ENCODE results near the gene OR13H1.
"Not testable (repeated sequence)": the region's sequence is repeated elsewhere in the genome, so short reads cannot be mapped to it uniquely, and the experiment has no call there.

Gene OR13H1

DNA sequence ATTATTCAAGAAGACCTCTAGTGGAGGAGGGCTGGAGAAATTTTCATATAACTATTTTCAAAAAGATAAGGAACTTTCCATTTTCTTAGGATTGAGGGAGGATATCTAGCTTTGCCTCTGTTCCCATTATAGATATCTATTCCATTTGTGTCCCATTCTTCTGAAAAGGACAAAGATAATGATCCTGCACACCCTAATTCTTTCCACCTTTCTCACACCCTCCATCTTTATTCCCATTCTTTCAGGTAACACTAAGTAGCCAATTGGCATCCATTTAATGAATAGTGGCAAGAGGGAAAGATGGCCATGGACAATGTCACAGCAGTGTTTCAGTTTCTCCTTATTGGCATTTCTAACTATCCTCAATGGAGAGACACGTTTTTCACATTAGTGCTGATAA, at the start of gene OR13H1:
TSS of gene OR13H1 (plus strand) at position 301 of the 400 bp plus-strand sequence. CDS start at position 301, 0 bp downstream.
- DNase-seq (ENCODE audit: low read depth, low spot score), result no peak

DNA sequence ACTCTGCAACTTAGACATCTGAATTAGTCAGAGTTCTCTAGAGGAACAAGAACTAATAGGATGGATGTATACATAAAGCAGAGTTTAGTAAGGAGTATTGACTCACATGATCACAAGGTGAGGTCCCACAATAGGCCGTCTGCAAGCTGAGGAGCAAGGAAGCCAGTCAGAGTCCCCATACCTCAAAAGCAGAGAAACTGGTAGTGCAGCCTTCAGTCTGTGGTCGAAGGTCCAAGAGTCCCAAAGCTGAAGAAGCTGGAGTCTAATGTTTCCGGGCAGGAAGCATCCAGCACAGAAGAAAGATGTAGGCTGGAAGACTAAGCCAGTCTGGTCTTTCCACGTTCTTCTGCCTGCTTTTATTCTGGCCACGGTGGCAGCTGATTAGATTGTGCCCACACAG, 42.3 kb upstream of the OR13H1 start:
- DNase-seq (ENCODE audit: low read depth, low spot score), result not testable (repeated sequence)

DNA sequence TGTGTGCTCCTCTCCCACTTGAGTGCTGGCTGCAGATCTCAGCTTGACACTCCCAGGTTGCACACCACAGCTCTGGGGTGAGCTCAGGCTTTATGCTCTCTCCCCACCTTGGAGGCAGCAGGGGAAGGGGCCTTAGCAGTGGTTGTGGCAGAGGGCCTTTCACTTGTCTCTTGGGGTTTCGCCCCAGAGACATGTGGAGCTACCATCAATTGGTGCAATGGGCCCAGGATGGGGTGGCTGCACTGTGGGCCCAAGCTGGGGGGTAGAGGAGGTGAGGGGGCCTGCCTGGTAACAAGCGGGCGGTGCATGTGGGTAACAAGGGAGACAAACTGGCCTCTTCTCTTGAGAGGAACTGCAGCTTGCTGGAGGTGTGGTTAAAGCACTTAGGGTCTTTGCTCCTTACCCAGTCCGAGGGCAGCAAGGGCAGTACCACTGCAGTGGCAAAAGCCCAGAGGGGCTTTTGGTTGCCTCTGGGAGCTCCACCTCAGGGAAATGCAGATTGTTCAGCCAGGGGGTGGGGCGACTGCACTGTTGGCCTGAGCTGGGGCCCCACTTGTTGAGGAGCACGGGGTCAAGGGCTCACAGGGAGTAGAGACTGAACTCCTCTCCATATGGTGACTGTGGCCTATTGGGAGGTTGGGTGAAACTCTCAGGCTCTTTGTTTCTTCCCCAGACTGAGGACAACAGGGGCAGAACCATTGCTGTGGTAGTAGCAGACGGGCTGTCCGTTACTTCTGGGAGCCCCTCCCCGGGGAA, 30.5 kb upstream of the OR13H1 start:
- no peak for DNase-seq (ENCODE audit: low read depth, low spot score)

GRCh38 chrX:131521824-131522223, 22.1 kb upstream of the OR13H1 start:
- no peak for DNase-seq (ENCODE audit: low read depth, low spot score)

DNA sequence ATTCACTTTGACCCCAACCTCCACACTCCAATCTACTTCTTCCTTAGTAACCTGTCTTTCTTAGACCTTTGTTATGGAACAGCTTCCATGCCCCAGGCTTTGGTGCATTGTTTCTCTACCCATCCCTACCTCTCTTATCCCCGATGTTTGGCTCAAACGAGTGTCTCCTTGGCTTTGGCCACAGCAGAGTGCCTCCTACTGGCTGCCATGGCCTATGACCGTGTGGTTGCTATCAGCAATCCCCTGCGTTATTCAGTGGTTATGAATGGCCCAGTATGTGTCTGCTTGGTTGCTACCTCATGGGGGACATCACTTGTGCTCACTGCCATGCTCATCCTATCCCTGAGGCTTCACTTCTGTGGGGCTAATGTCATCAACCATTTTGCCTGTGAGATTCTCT, 344 bp downstream of the OR13H1 start:
- no peak for DNase-seq (ENCODE audit: low read depth, low spot score)

DNA sequence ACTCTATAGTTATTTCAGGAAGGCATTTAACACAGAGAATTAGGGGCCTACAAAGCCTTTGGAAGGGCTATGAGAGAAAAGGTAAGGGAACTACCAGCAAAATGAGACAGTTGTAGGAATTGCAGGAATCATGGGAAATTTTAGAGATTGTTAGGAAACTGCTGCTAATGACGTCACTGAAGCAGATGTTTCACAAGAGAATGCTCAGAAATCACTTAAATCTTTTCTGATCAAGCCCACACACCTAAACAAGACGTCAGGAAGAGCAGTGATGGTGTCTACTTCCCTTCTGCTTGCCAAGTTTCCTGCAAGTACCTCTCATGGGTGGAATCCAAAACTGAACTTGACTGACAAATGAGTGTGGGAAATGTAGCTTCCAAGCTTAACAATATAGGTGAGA, 5.1 kb downstream of the OR13H1 start:
- no peak for DNase-seq (ENCODE audit: low read depth, low spot score)

GRCh38 chrX:131552453-131552852, 8.6 kb downstream of the OR13H1 start:
- DNase-seq (ENCODE audit: low read depth, low spot score), result not testable (repeated sequence)

DNA sequence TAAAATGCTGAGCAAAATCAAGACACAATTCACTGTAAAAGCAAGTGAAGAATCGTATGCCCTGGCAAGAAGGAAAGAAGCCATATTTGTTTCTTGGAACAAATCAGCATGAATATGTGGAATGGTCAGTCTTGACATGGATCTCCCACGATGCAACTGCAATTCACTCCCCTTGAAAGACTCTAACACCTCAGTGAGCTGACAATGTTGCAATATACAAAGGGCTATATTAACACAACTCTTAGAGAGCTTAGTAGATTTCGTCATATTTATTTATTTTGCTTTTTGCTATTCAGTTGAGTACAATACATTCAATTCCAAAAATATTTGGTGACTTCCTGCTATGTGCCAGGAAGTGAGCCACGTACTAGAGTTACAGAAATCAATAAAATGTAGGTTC, 14.7 kb downstream of the OR13H1 start:
- DNase-seq (ENCODE audit: low read depth, low spot score), result no peak

DNA sequence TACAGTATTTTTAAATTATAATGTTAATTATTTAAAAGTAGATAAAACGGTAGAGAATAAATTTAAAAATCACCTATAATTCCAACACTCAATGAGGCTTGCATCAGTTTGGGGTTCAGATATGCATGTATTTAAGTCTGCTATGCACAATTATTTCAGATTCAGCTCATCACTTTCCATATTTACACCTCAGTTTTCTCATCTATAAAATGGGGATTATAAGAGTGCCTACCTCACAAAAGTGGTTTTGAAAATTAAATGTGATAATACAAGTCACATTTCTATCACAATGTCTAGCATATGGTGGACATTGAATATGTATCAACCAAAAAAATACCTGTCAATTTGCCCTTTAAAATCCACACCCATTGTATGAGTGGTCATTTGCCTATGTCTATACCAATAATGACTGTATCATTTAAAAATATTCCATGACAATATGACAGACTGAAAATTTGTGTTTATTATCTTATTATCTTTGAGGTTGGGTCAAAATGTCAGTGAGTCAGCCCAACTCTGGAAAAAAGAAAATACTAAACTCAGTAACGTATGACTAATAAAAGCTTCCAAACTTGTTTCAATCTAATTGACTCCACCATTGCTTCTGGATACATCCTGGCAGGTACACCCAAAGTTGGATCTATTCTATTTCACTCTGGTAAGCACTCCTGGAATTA, 20.8 kb downstream of the OR13H1 start:
- DNase-seq (ENCODE audit: low read depth, low spot score), result no peak

DNA sequence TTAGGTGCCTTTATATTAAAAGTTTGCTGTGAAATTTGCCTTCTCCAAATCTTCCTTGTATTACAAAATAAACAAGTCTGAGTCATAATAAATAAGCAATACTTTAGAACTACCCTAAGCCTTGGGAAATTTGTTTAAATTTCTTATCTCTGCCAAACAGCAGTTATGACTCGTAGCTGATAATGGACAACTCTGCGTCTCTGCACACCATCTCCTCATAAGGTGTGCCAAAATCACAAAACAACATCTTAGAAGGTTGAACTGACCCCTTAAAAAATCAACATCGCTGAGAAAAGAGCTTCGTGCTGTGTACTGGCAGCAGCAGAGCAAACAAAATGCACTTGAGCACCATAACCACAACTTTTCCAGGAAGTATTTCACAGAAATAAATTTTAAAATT, 22.0 kb downstream of the OR13H1 start:
- no peak for DNase-seq (ENCODE audit: low read depth, low spot score)

DNA sequence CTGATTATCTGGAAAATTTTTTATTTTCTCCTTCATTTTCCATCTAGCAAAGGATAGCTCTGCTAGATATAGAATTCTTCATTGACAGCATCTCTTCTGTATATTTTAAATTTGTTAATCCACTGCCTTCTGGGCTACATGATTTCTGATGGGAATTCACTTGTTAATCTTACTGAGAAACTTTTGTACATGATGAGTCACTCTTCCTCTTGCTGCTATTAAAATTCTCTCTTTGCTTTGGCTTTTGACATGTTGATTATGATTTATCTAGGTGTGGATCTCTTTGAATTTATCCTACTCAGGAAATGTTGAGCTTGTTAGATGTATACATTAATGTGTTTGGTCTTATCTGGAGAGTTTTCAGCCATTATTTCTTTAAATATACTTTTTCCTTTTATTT, 27.5 kb downstream of the OR13H1 start:
- DNase-seq (ENCODE audit: low read depth, low spot score), result no peak

- no peak for DNase-seq (ENCODE audit: low read depth, low spot score)
Measured at GRCh38 chrX:131572372-131573014, 28.6 kb downstream of the OR13H1 start.

GRCh38 chrX:131577413-131577812, 33.5 kb downstream of the OR13H1 start:
- no peak for DNase-seq (ENCODE audit: low read depth, low spot score)

DNA sequence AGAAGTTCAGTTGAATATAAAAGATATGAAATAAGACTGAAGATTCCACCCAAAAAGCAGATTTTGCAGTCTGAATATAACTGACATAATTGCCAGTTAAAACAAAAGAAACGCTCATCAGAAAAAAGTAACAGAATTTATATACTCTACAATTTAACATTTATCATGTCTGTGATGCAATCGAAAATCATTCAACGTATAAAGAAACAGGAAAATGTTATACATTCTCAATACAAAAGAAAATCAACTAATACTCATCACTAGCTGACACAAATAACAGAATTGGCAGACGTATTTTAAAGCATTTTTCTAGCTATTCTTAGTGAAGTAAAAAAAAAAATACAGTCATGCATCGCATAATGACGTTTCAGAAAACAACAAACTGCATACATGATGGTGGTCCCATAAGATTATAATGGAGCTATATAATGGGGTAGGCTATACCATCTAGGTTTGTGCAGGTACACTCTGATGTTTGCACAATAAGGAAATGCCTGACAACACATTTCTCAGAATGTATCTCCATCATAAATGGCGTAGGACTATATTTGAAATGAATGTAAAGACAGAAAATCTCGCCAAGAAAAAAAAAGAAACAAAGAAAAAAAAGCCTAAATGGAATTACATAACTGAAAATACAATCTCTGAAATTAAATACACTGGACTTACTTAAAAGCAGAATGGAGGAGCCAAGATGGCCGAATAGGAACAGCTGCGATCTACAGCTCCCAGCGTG, 34.3 kb downstream of the OR13H1 start:
- no peak for DNase-seq (ENCODE audit: low read depth, low spot score)

GRCh38 chrX:131578735-131579367, 35.0 kb downstream of the OR13H1 start:
- peak; percentile 20 for DNase-seq (ENCODE audit: low read depth, low spot score)

DNA sequence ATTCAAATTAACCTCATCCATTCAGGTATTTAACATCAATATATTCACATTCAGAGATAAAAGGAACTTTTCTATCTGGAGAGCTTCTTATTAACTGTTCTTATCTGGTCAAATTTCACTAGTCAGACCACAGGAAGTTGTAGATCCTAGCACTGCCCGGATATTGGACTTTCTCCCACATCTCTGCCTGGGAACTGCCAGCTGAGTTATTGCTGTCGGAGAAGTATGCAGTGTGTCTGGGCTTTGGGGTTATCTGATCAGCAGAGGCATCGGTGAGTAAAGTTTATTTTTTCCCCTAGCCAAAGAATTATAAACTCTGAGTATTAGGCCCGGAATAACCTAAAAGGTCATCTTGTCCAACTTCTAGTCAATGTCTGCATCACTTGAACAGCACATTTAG, 45.1 kb downstream of the OR13H1 start:
- no peak for DNase-seq (ENCODE audit: low read depth, low spot score)

Measured in iPS DF 19.7 (cell line).